Testis (tissue), 2 donors: Measurements from ENCODE around the gene PUM2.

Source experiments
- CTCF ChIP-seq, 3 experiments: fragments of 450-650 bp in 2 of 3; fragments of 200-600 bp in 1 of 3; sonication (generic) in 1 of 3; IDR thresholded peaks; one replicate each; pipeline ENCODE4 v1.5.1; 2016 to 2019; ENCODE audit warnings: antibody characterized with exemption in 3 of 3, mild to moderate bottlenecking in 2 of 3, moderate library complexity in 1 of 3
- POLR2A ChIP-seq: fragments of 450-650 bp; IDR thresholded peaks from one replicate; pipeline ENCODE4 v1.6.1; 2017; ENCODE audit warnings: antibody characterized with exemption, mild to moderate bottlenecking, moderate library complexity

GRCh38 chr2:20210462-20210861 lies 140.2 kb downstream of the PUM2 start:
- TF ChIP-seq CTCF (IDR thresholded peaks at IDR 0.05) = no peak
- TF ChIP-seq POLR2A = no peak
